ENCODE results near the gene HSD17B12.

HSD17B12 gene

GRCh38 chr11:43779306-43779705 is 98.8 kb downstream of the HSD17B12 start:
- H3K4me3 ChIP-seq = no peak overlapping the region
- no peak overlapping the region for H3K27ac ChIP-seq
- DNase-seq (ENCODE audit: low spot score) = no peak
- TF ChIP-seq CTCF (IDR thresholded peaks at IDR 0.05) = no peak

GRCh38 chr11:43784301-43784700 is 103.8 kb downstream of the HSD17B12 start:
- no peak for DNase-seq (ENCODE audit: low spot score)
- H3K27ac ChIP-seq = no peak overlapping the region
- TF ChIP-seq CTCF (IDR thresholded peaks at IDR 0.05) = no peak
- H3K4me3 ChIP-seq = no peak overlapping the region

GRCh38 chr11:43784866-43785265 is 104.3 kb downstream of the HSD17B12 start:
- H3K27ac ChIP-seq = no peak overlapping the region
- no peak for DNase-seq (ENCODE audit: low spot score)
- TF ChIP-seq CTCF (IDR thresholded peaks at IDR 0.05) = no peak
- no peak overlapping the region for H3K4me3 ChIP-seq

GRCh38 chr11:43785318-43785717 is 104.8 kb downstream of the HSD17B12 start:
- TF ChIP-seq CTCF (IDR thresholded peaks at IDR 0.05) = no peak
- no peak overlapping the region for H3K27ac ChIP-seq
- no peak overlapping the region for H3K4me3 ChIP-seq
- no peak for DNase-seq (ENCODE audit: low spot score)

GRCh38 chr11:43786016-43786415 is 105.5 kb downstream of the HSD17B12 start:
- DNase-seq (ENCODE audit: low spot score) = no peak
- H3K4me3 ChIP-seq = no peak overlapping the region
- no peak for TF ChIP-seq CTCF (IDR thresholded peaks at IDR 0.05)
- H3K27ac ChIP-seq = no peak overlapping the region

- Histone ChIP-seq H3K4me3 (no peak overlapping the region), H3K27ac (no peak overlapping the region)
- no peak for DNase-seq (ENCODE audit: low spot score)
- no peak for TF ChIP-seq CTCF (IDR thresholded peaks at IDR 0.05)
Measured at GRCh38 chr11:43787824-43788223, 107.3 kb downstream of the HSD17B12 start.

GRCh38 chr11:43788421-43788820 is 107.9 kb downstream of the HSD17B12 start:
- no peak for DNase-seq (ENCODE audit: low spot score)
- TF ChIP-seq CTCF (IDR thresholded peaks at IDR 0.05) = no peak
- no peak overlapping the region for H3K27ac ChIP-seq
- H3K4me3 ChIP-seq = no peak overlapping the region

Measured in coronary artery (tissue), 2 donors.